SK-N-SH (cell line): Measurements from ENCODE around the gene LPCAT1. TPM values are rescaled to one million over a fixed set of nuclear protein-coding genes. Genes with fewer than 3 reads are reported as not detected.

Source experiments
- CTCF ChIA-PET: fragments of 300-600, 350-600 bp; formaldehyde crosslinking; extraction: SDS; loops from one replicate; lab custom pipeline; 2021; lab: Yijun Ruan, JAX
- POLR2A ChIA-PET: fragments of 350-600 bp; sonication (Branson Sonifier 250); formaldehyde crosslinking; extraction: SDS; loops from one replicate; lab custom pipeline; 2020; ENCODE audit warnings: antibody characterized with exemption, inconsistent platforms; lab: Yijun Ruan, JAX
- DNase-seq: peaks from one replicate; pipeline ENCODE4 v3.0.0; 2012
- H2AFZ ChIP-seq: fragments of 200-600 bp; sonication (generic); 2 replicates; pipeline ENCODE4 v1.8.1; 2016; ENCODE audit warnings: antibody characterized with exemption, mild to moderate bottlenecking, low read depth
- H3F3A ChIP-seq: fragments of 200-600 bp; sonication (generic); replicated peaks from 2 replicates; pipeline ENCODE3; 2016; ENCODE audit warnings: antibody characterized with exemption, mild to moderate bottlenecking; ENCODE audit not compliant: insufficient read depth
- H3K27ac ChIP-seq, 2 experiments: fragments of 200-500 bp in 1 of 2; fragments of 200-600 bp in 1 of 2; sonication (Bioruptor generic) in 1 of 2; sonication (generic), shearing (Covaris generic) in 1 of 2; 2 replicates each; pipeline versions ENCODE4 v1.5.1 to v1.6.1; 2014 to 2016; ENCODE audit warnings: low read depth in 2 of 2, inconsistent platforms in 1 of 2, low read length in 1 of 2, mild to moderate bottlenecking in 1 of 2, mixed read lengths in 1 of 2
- H3K27me3 ChIP-seq: fragments of 200-600 bp; sonication (generic), shearing (Covaris generic); 2 replicates; pipeline ENCODE4 v1.6.1; 2016; ENCODE audit warnings: mixed run types; ENCODE audit not compliant: insufficient read depth
- H3K36me3 ChIP-seq, 2 experiments: fragments of 200-500 bp in 1 of 2; fragments of 200-600 bp in 1 of 2; sonication (Bioruptor generic) in 1 of 2; sonication (generic) in 1 of 2; replicated peaks in 1 of 2; 2 replicates each; pipeline versions ENCODE3 to v1.5.1; 2014 to 2016; ENCODE audit warnings: low read length in 1 of 2, mild to moderate bottlenecking in 1 of 2; ENCODE audit not compliant: insufficient read depth in 2 of 2, control insufficient read depth in 1 of 2
- H3K4me1 ChIP-seq, 2 experiments: fragments of 200-500 bp in 1 of 2; fragments of 200-600 bp in 1 of 2; sonication (Bioruptor generic) in 1 of 2; sonication (generic), shearing (Covaris generic) in 1 of 2; 2 replicates each; pipeline versions ENCODE4 v1.5.1 to v1.6.1; 2014 to 2016; ENCODE audit warnings: low read depth in 1 of 2, low read length in 1 of 2, mixed run types in 1 of 2; ENCODE audit not compliant: insufficient read depth in 2 of 2, control insufficient read depth in 1 of 2
- H3K4me2 ChIP-seq: fragments of 200-600 bp; sonication (generic), shearing (Covaris generic); 2 replicates; pipeline ENCODE4 v1.6.1; 2017; ENCODE audit warnings: mixed run types
- H3K4me3 ChIP-seq, 2 experiments: fragments of 200-500 bp in 1 of 2; fragments of 200-600 bp in 1 of 2; sonication (Bioruptor generic) in 1 of 2; sonication (generic), shearing (Covaris generic) in 1 of 2; 2 replicates each; pipeline versions ENCODE4 v1.5.1 to v1.8.1; 2014 to 2016; ENCODE audit warnings: low read depth in 2 of 2, inconsistent platforms in 1 of 2, low read length in 1 of 2, mild to moderate bottlenecking in 1 of 2, mixed read lengths in 1 of 2, moderate library complexity in 1 of 2
- H3K79me2 ChIP-seq: fragments of 200-600 bp; sonication (generic); 2 replicates; pipeline ENCODE4 v1.8.1; 2017; ENCODE audit warnings: mild to moderate bottlenecking; ENCODE audit not compliant: insufficient read depth
- H3K9ac ChIP-seq: fragments of 200-600 bp; sonication (generic); 2 replicates; pipeline ENCODE4 v1.6.1; 2017; ENCODE audit warnings: mixed run types
- H3K9me2 ChIP-seq: fragments of 200-600 bp; sonication (generic); 2 replicates; pipeline ENCODE4 v1.6.1; 2017; ENCODE audit warnings: mixed run types
- H3K9me3 ChIP-seq: fragments of 200-600 bp; sonication (generic); 2 replicates; pipeline ENCODE4 v1.6.1; 2017; ENCODE audit warnings: mixed run types, mild to moderate bottlenecking, moderate library complexity
- H4K20me1 ChIP-seq: fragments of 200-600 bp; sonication (generic); 2 replicates; pipeline ENCODE4 v1.6.1; 2017; ENCODE audit warnings: mild to moderate bottlenecking, mixed run types; ENCODE audit not compliant: insufficient read depth
- ELF1 ChIP-seq: IDR thresholded peaks from 2 replicates; pipeline ENCODE4 v1.4.0; 2012
- EP300 ChIP-seq, 2 experiments: IDR thresholded peaks; 2 replicates each; pipeline versions ENCODE4 v1.4.0 to v1.6.1; 2012; ENCODE audit warnings: borderline replicate concordance in 1 of 2, low read depth in 1 of 2, low read length in 1 of 2
- EZH2phosphoT487 ChIP-seq: fragments of 200-600 bp; sonication (generic); IDR thresholded peaks from 2 replicates; pipeline ENCODE4 v1.6.1; 2017; ENCODE audit warnings: low read depth, mixed run types, mild to moderate bottlenecking, antibody characterized with exemption, moderate library complexity, borderline replicate concordance
- FOSL2 ChIP-seq: IDR thresholded peaks from 2 replicates; pipeline ENCODE4 v1.4.0; 2012; ENCODE audit warnings: low read depth, mild to moderate bottlenecking, moderate library complexity, borderline replicate concordance
- FOXM1 ChIP-seq: IDR thresholded peaks from 2 replicates; pipeline ENCODE4 v1.4.0; 2012; ENCODE audit warnings: low read depth, mild to moderate bottlenecking
- GATA2 ChIP-seq: sonication (generic); formaldehyde crosslinking; IDR thresholded peaks from 2 replicates; pipeline ENCODE4 v1.5.0; 2020; ENCODE audit warnings: mild to moderate bottlenecking, missing genetic modification reagents
- IRF3 ChIP-seq: fragments of 150-350 bp; IDR thresholded peaks from 2 replicates; pipeline ENCODE4 v1.6.1; 2016; ENCODE audit warnings: mild to moderate bottlenecking, low read depth, low read length
- MEF2A ChIP-seq: IDR thresholded peaks from 2 replicates; pipeline ENCODE4 v1.4.0; 2012; ENCODE audit warnings: low read depth, borderline replicate concordance
- RXRA ChIP-seq: IDR thresholded peaks from 2 replicates; pipeline ENCODE4 v1.4.0; 2012; ENCODE audit warnings: low read depth, mild to moderate bottlenecking, borderline replicate concordance
- SMC3 ChIP-seq: IDR thresholded peaks from 2 replicates; pipeline ENCODE4 v1.6.1; 2012; ENCODE audit warnings: low read depth, low read length, improper control_type of control experiment
- TCF12 ChIP-seq: IDR thresholded peaks from 2 replicates; pipeline ENCODE4 v1.4.0; 2012
- USF1 ChIP-seq: IDR thresholded peaks from 2 replicates; pipeline ENCODE4 v1.4.0; 2012; ENCODE audit warnings: low read depth, borderline replicate concordance
- YY1 ChIP-seq: IDR thresholded peaks from 2 replicates; pipeline ENCODE4 v1.4.0; 2012; ENCODE audit warnings: low read depth, mild to moderate bottlenecking
- WGBS: methylation state at CpG from one replicate; pipeline ENCODE4 v1.1.6; 2017; ENCODE audit warnings: low lambda C conversion rate; 5-methylcytosine and 5-hydroxymethylcytosine counted together
- polyA plus RNA-seq, 3 experiments: library from polyadenylated mRNA; depleted of rRNA; stranded (reverse); fragments of >200 nt; gene quantifications; 2 replicates each; pipeline ENCODE4 v1.2.3, GENCODE V29; 2012
- TF ChIP-seq, protein P1 (sequence below): fragments of 200-600 bp; sonication (generic); IDR thresholded peaks from 2 replicates; pipeline ENCODE4 v1.6.1; 2017; ENCODE audit warnings: antibody characterized with exemption, mild to moderate bottlenecking, moderate library complexity

Gene LPCAT1
- polyA plus RNA-seq, 1 of the 3 experiments (the other 2 are of a cell fraction): 42.3 TPM

GRCh38 chr5:1521671-1522600 lies 1.8 kb downstream of the LPCAT1 start:
- CTCF ChIA-PET: interaction anchor here (0.8 to 1.4 kb wide), 4 partner anchors 13 to 354 kb away, joined by 3 to 7 read pairs (median 4); no protein-coding TSS in a partner anchor
- Histone ChIP-seq H3K4me2 (peak overlapping the region; percentile 94), H2AFZ (no peak overlapping the region), H3K9me3 (no peaks in the 10 kb centered on the region), H4K20me1 (peaks cover 54% of the 10 kb centered on the region), H3K9ac (peak overlapping the region; percentile 76; the same call in 1 of the 2 replicates), H3K79me2 (peaks cover 64% of the 10 kb centered on the region), H3K36me3 (peaks cover 6 to 33% of the 10 kb centered on the region in 2 experiments), H3K9me2 (no peaks in the 10 kb centered on the region), H3K4me3 (peak overlapping the region; percentile 73 to 87), H3F3A (no peaks in the 10 kb centered on the region), H3K27me3 (no peaks in the 10 kb centered on the region), H3K4me1 (peaks cover 12 to 16% of the 10 kb centered on the region in 2 experiments; a peak in 2 of 4 replicates), H3K27ac (no peak overlapping the region)
- TF ChIP-seq EZH2phosphoT487 (no peak), USF1 (no peak), RXRA (peak; percentile 61; the same call in 1 of the 2 replicates), MEF2A (no peak), ELF1 (0 out of 2 replicates have a peak, but pooled peaks have one; percentile 6), TCF12 (0 out of 2 replicates have a peak, but pooled peaks have one; percentile 22), SMC3 (no peak), YY1 (peak; percentile 60; the same call in 1 of the 2 replicates), FOSL2 (no peak; the same call in 1 of the 2 replicates), GATA2 (CRISPR knock-in tag) (no peak), IRF3 (no peak), EP300 (IDR thresholded peaks at IDR 0.05; ENCODE audit: borderline replicate concordance in 1 of 2, low read depth in 1 of 2, low read length in 1 of 2) (no peak), FOXM1 (no peak)
- TF ChIP-seq, protein P1, sequence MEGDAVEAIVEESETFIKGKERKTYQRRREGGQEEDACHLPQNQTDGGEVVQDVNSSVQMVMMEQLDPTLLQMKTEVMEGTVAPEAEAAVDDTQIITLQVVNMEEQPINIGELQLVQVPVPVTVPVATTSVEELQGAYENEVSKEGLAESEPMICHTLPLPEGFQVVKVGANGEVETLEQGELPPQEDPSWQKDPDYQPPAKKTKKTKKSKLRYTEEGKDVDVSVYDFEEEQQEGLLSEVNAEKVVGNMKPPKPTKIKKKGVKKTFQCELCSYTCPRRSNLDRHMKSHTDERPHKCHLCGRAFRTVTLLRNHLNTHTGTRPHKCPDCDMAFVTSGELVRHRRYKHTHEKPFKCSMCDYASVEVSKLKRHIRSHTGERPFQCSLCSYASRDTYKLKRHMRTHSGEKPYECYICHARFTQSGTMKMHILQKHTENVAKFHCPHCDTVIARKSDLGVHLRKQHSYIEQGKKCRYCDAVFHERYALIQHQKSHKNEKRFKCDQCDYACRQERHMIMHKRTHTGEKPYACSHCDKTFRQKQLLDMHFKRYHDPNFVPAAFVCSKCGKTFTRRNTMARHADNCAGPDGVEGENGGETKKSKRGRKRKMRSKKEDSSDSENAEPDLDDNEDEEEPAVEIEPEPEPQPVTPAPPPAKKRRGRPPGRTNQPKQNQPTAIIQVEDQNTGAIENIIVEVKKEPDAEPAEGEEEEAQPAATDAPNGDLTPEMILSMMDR: no peak
- peak; percentile 62 for DNase-seq
- POLR2A ChIA-PET: no interaction called here
- 22% methylated on average over 10 of the region's 28 CpGs for WGBS
